Stimulated activated CD4-positive, alpha-beta T cell treated with anti-CD3 and anti-CD28 coated beads, Interleukin-2, amount 100 ng/mL, for 4 hours (primary cell): ENCODE results near the gene GPHN.

Source experiments
- DNase-seq: peaks from one replicate; pipeline ENCODE4 v3.0.0-alpha.2; 2020; ENCODE audit warnings: low read depth

GPHN gene

GRCh38 chr14:66601932-66602578 lies 94.1 kb downstream of the GPHN start:
- no peak for DNase-seq

GRCh38 chr14:66603945-66604344 lies 96.0 kb downstream of the GPHN start:
- no peak for DNase-seq

GRCh38 chr14:66606826-66607225 lies 98.9 kb downstream of the GPHN start:
- DNase-seq, result no peak

- no peak for DNase-seq
Observed at GRCh38 chr14:66610154-66610563, 102.2 kb downstream of the GPHN start.

- no peak for DNase-seq
Observed at GRCh38 chr14:66613344-66613743, 105.4 kb downstream of the GPHN start.

GRCh38 chr14:66619952-66620351 lies 112.0 kb downstream of the GPHN start:
- no peak for DNase-seq

- DNase-seq, result no peak
Observed at GRCh38 chr14:66623838-66624237, 115.9 kb downstream of the GPHN start.

GRCh38 chr14:66624336-66624937 lies 116.5 kb downstream of the GPHN start:
- DNase-seq, result peak; percentile 9

GRCh38 chr14:66628636-66629035 lies 120.7 kb downstream of the GPHN start:
- DNase-seq, result no peak

- no peak for DNase-seq
Observed at GRCh38 chr14:66629499-66629898, 121.6 kb downstream of the GPHN start.

- DNase-seq, result no peak
Observed at GRCh38 chr14:66634876-66635275, 126.9 kb downstream of the GPHN start.

GRCh38 chr14:66635435-66635834 lies 127.5 kb downstream of the GPHN start:
- no peak for DNase-seq

- DNase-seq, result no peak
Observed at GRCh38 chr14:66636240-66636639, 128.3 kb downstream of the GPHN start.

GRCh38 chr14:66638689-66639088 lies 130.7 kb downstream of the GPHN start:
- DNase-seq, result no peak

- DNase-seq, result no peak
Observed at GRCh38 chr14:66641861-66642635, 134.1 kb downstream of the GPHN start.

- no peak for DNase-seq
Observed at GRCh38 chr14:66643344-66643743, 135.4 kb downstream of the GPHN start.

- DNase-seq, result no peak
Observed at GRCh38 chr14:66645716-66646115, 137.8 kb downstream of the GPHN start.

GRCh38 chr14:66649498-66649897 lies 141.6 kb downstream of the GPHN start:
- DNase-seq, result no peak

GRCh38 chr14:66650491-66650911 lies 142.6 kb downstream of the GPHN start:
- no peak for DNase-seq

- DNase-seq, result no peak
Observed at GRCh38 chr14:66651536-66652220, 143.7 kb downstream of the GPHN start.

GRCh38 chr14:66652525-66653106 lies 144.7 kb downstream of the GPHN start:
- no peak for DNase-seq

GRCh38 chr14:66657780-66658179 lies 149.8 kb downstream of the GPHN start:
- no peak for DNase-seq
